Peyer's patch (tissue), 4 donors: ENCODE data around the gene FOXB2. TPM values are rescaled to one million over a fixed set of nuclear protein-coding genes. Genes with fewer than 3 reads are reported as not detected.

Experiments used
- DNase-seq, 3 donors: peaks; one replicate each; pipeline ENCODE4 v3.0.0-alpha.2; 2017 to 2019
- H3K27ac ChIP-seq, 4 donors: fragments of 200-600 bp; sonication (generic); one replicate each; pipeline ENCODE4 v1.5.1; 2016 to 2019
- H3K27me3 ChIP-seq, 2 donors: fragments of 200-600 bp; sonication (generic); one replicate each; pipeline ENCODE4 v1.5.1; 2019
- H3K36me3 ChIP-seq, 3 donors: fragments of 200-600 bp; sonication (generic); one replicate each; pipeline ENCODE4 v1.5.1; 2016 to 2019
- H3K4me1 ChIP-seq, 4 donors: fragments of 200-600 bp; sonication (generic); one replicate each; pipeline ENCODE4 v1.5.1; 2016 to 2019
- H3K4me3 ChIP-seq, 4 donors: fragments of 200-600 bp; sonication (generic); 1 replicate in 3 of 4; 2 replicates in 1 of 4; pipeline ENCODE4 v1.5.1; 2016 to 2019; ENCODE audit warnings: mild to moderate bottlenecking in 1 of 4
- H3K9me3 ChIP-seq, 4 donors: fragments of 200-600 bp; sonication (generic); one replicate each; pipeline ENCODE4 v1.5.1; 2016 to 2019; ENCODE audit warnings: mild to moderate bottlenecking in 1 of 4
- POLR2A ChIP-seq, 2 donors: fragments of 450-650 bp; IDR thresholded peaks; one replicate each; pipeline ENCODE4 v1.5.1; 2017; ENCODE audit warnings: antibody characterized with exemption in 2 of 2, mild to moderate bottlenecking in 2 of 2, moderate library complexity in 2 of 2
- total RNA-seq, 4 donors: library from RNA; depleted of rRNA; stranded (reverse); fragments of >200 nt; gene quantifications; one replicate each; pipeline ENCODE4 v1.1.0, GENCODE V29; 2016
- TF ChIP-seq, protein P1 (sequence below), 6 experiments: fragments of 450-650 bp in 4 of 6; fragments of 200-600 bp in 2 of 6; sonication (generic) in 1 of 6; IDR thresholded peaks; one replicate each; pipeline ENCODE4 v1.5.1; 2017 to 2019; ENCODE audit warnings: antibody characterized with exemption in 6 of 6, mild to moderate bottlenecking in 3 of 6, moderate library complexity in 1 of 6

The FOXB2 gene
- total RNA-seq, 4 donors from 2014 or later: not detected

DNA sequence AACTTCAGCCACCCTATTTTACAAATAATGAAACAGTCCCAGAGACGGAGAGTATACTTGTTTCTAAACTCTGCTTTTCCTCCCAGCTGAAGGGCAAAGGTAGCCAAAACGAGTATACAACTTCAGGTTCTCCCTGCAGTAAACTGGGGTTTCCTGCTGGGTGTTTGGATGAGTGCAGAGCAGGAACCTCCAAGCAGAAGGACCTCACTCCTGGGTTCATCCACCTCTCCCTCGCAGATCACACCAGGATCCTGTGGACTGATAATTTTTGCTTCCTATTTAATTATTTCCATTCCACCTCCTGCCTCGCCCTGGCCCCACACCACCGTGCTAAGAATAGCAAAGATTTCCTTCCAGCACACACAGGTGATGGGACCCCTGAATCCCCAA, 2.0 kb upstream of the FOXB2 start:
- Histone ChIP-seq H3K4me1 (peaks cover 0 to 55% (median 4%) of the 10 kb centered on the region in 4 donors), H3K27me3 (peaks cover 0 to 94% of the 10 kb centered on the region in 2 donors), H3K36me3 (no peaks in the 10 kb centered on the region), H3K27ac (no peak overlapping the region), H3K4me3 (no peak overlapping the region), H3K9me3 (no peaks in the 10 kb centered on the region)
- TF ChIP-seq POLR2A (IDR thresholded peaks at IDR 0.05): no peak
- TF ChIP-seq, protein P1, sequence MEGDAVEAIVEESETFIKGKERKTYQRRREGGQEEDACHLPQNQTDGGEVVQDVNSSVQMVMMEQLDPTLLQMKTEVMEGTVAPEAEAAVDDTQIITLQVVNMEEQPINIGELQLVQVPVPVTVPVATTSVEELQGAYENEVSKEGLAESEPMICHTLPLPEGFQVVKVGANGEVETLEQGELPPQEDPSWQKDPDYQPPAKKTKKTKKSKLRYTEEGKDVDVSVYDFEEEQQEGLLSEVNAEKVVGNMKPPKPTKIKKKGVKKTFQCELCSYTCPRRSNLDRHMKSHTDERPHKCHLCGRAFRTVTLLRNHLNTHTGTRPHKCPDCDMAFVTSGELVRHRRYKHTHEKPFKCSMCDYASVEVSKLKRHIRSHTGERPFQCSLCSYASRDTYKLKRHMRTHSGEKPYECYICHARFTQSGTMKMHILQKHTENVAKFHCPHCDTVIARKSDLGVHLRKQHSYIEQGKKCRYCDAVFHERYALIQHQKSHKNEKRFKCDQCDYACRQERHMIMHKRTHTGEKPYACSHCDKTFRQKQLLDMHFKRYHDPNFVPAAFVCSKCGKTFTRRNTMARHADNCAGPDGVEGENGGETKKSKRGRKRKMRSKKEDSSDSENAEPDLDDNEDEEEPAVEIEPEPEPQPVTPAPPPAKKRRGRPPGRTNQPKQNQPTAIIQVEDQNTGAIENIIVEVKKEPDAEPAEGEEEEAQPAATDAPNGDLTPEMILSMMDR (IDR thresholded peaks at IDR 0.05): no peak
- no peak for DNase-seq

DNA sequence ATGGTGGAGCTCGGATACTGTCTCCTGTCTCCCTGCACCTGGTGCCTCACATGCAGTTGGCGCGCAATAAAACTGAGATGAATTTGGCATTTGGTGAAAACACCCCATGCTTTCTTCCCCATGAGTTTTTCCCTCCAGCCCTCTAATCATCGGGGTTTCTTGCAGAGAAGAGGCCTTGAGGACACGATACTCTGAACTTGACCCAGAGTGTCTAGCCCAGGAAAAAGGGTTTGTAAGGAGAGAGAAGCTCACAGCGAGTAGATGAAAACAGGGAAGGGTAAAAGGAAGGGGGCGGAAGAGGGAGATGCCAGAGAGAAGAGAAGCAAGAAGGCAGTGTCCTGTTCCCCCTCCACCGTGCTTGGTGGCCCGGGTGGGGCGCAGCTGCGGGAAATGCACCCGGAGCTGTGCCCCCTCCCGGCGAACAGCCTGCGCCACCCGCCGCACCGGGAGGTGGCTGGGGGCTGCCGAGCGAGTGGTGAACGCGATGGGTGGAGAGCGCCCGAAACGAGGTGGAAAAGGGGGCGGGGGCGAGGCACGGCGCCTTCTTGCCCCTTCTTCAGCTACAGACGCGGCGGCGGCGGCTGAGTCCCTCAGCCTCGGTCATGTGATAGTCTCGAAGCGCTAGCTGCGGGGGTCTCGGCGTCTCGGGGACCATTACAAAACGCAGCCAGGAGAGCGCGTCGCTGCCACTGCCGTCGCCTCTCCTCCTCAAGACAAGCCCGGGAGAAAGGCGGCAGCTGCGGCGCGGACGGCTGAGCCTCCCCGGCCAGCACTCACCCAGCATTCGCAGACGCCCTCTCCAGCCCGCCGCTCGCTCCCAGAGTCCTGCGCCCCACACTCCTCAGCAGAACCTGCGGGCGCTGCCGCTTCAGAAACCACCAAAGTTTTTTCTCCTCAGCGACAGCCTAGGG, 1.1 kb upstream of the FOXB2 start:
- Histone ChIP-seq H3K27me3 (peaks cover 0 to 95% of the 10 kb centered on the region in 2 donors), H3K36me3 (no peaks in the 10 kb centered on the region), H3K27ac (no peak overlapping the region), H3K4me3 (peak overlapping the region in 1 of 4 donors; percentile 14), H3K9me3 (peaks cover 0 to 4% (median 0%) of the 10 kb centered on the region in 4 donors), H3K4me1 (peaks cover 0 to 63% (median 4%) of the 10 kb centered on the region in 4 donors)
- no peak for DNase-seq
- TF ChIP-seq, protein P1 (IDR thresholded peaks at IDR 0.05): no peak

DNA sequence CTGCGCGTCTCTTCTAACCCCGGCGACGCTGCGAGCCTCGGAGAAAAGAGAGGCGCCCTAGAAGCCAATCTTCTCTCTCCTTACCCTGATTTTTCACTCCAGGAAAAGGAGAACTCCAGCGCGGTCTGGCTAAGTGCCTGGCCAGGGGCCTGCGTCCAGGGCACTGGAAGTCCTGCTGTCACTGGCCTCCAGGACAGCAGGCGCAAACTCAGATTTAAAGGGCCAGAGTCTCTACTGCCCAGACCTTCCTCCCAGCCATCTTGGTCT, 553 bp upstream of the FOXB2 start:
- no peak for DNase-seq
- H3K36me3 ChIP-seq: no peaks in the 10 kb centered on the region
- no peak overlapping the region for H3K27ac ChIP-seq
- TF ChIP-seq, protein P1 (IDR thresholded peaks at IDR 0.05): no peak
- no peak for TF ChIP-seq POLR2A (IDR thresholded peaks at IDR 0.05)
- H3K4me1 ChIP-seq: peaks cover 0 to 64% (median 4%) of the 10 kb centered on the region in 4 donors
- peaks cover 0 to 90% of the 10 kb centered on the region in 2 donors for H3K27me3 ChIP-seq
- H3K9me3 ChIP-seq: peaks cover 0 to 4% (median 0%) of the 10 kb centered on the region in 4 donors
- no peak overlapping the region for H3K4me3 ChIP-seq

DNA sequence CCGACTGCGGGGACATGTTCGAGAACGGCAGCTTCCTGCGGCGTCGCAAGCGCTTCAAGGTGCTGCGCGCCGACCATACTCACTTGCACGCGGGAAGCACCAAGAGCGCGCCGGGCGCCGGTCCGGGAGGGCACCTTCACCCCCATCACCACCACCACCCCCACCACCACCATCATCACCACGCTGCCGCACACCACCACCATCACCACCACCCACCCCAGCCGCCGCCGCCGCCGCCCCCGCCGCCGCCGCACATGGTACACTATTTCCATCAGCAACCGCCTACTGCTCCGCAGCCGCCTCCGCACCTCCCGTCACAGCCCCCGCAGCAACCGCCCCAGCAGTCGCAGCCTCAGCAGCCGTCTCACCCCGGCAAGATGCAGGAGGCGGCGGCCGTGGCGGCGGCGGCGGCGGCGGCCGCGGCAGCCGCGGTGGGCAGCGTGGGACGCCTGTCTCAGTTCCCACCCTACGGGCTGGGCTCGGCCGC, 514 bp downstream of the FOXB2 start:
- Histone ChIP-seq H3K36me3 (no peaks in the 10 kb centered on the region), H3K27me3 (peaks cover 0 to 79% of the 10 kb centered on the region in 2 donors), H3K4me1 (peaks cover 0 to 59% (median 4%) of the 10 kb centered on the region in 4 donors), H3K9me3 (peaks cover 0 to 4% (median 0%) of the 10 kb centered on the region in 4 donors), H3K27ac (no peak overlapping the region), H3K4me3 (peak overlapping the region in 1 of 4 donors; percentile 15)
- TF ChIP-seq, protein P1 (IDR thresholded peaks at IDR 0.05): no peak
- no peak for DNase-seq

DNA sequence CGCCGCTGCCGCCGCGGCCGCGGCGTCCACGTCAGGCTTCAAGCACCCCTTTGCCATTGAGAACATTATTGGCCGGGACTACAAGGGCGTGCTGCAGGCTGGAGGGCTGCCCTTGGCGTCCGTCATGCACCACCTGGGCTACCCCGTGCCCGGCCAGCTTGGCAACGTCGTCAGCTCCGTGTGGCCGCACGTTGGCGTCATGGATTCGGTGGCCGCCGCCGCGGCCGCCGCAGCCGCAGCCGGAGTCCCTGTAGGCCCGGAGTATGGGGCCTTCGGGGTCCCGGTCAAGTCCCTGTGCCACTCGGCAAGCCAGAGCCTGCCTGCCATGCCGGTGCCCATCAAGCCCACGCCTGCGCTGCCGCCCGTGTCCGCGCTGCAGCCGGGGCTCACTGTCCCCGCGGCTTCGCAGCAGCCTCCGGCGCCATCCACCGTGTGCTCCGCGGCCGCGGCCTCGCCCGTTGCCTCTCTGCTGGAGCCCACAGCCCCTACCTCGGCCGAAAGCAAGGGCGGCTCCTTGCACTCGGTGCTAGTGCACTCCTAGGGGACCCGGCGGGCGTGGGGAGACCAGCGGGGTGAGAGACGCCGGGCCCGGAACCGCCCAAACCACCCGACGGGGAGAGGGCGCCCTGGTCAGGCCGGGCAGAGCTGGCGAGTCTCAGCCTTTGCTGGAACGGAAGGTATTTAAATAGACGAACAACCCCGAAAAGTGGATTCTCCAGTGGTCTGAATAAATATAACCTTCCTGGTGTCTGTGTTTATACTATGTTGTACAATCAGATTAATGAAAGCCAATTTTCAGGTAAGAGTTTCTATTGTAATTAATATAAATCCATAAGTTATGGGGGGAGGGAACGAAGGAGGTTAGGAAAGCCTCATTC, 1.2 kb downstream of the FOXB2 start:
- TF ChIP-seq POLR2A (IDR thresholded peaks at IDR 0.05): no peak
- TF ChIP-seq, protein P1 (IDR thresholded peaks at IDR 0.05): no peak
- H3K27ac ChIP-seq: no peak overlapping the region
- H3K36me3 ChIP-seq: no peaks in the 10 kb centered on the region
- no peak for DNase-seq
- H3K4me3 ChIP-seq: peak overlapping the region in 3 of 4 donors; percentile 15 to 30 (median 20)
- peaks cover 0 to 52% (median 4%) of the 10 kb centered on the region in 4 donors for H3K4me1 ChIP-seq
- peaks cover 0 to 72% of the 10 kb centered on the region in 2 donors for H3K27me3 ChIP-seq
- peaks cover 0 to 4% (median 0%) of the 10 kb centered on the region in 4 donors for H3K9me3 ChIP-seq
